GM12878 (cell line): ENCODE measurements around the gene CYP2S1.

Experiments
- CTCF ChIP-seq, 3 experiments: IDR thresholded peaks in 2 of 3; conservative IDR thresholded peaks in 1 of 3; 2 replicates each; pipeline ENCODE4 v1.5.1; 2011; ENCODE audit warnings: low read depth in 3 of 3, low read length in 3 of 3, mild to moderate bottlenecking in 3 of 3, control low read depth in 2 of 3, moderate library complexity in 2 of 3, inconsistent platforms in 1 of 3, mixed read lengths in 1 of 3; ENCODE audit not compliant: control insufficient read depth in 2 of 3, insufficient read depth in 1 of 3; ENCODE audit errors: extremely low read depth in 1 of 3
- MXI1 ChIP-seq: fragments of 150-350 bp; IDR thresholded peaks from 2 replicates; pipeline ENCODE4 v1.6.1; 2011; ENCODE audit warnings: low read depth, mild to moderate bottlenecking, inconsistent platforms, low read length, improper control_type of control experiment
- POLR2AphosphoS5 ChIP-seq: IDR thresholded peaks from 2 replicates; pipeline ENCODE4 v1.6.1; 2011; ENCODE audit warnings: mild to moderate bottlenecking, low read length, inconsistent platforms

DNA sequence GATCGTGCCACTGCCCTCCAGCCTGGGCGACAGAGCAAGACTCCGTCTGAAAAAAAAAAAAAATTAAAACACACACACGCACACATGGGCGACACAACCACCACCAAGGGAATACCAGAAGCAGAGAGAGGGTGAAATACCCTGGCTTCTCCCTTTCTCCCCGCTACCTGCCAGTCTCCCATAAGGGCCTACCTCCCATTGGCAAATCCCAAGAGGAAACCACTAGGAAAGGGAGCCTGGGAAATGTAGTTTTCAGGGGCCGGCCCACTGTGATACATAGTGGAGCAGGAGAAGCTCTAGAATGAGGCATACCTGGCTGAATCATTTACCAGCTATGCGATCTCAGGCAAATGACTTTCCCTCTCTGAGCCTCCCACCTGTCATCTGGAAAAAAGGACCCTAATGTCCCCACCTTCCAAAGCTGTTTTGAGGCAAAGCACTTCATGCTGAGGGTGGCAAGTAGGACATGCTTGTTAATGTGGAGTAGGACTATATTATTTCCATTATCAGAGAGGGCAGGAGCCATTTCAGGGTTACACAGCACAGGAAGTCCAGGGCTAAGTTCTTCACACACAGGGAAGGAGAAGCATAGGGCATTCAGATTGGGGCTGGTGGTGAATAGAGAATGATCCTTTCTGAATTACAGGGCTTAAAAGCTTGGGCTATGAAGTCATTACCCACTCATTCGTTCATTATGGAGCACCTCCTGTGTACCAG is 56.8 kb downstream of the CYP2S1 start:
- no peak for TF ChIP-seq MXI1
- no peak for TF ChIP-seq CTCF (IDR thresholded peaks at IDR 0.05 in 2 of 3, conservative IDR thresholded peaks at IDR 0.05 in 1 of 3; ENCODE audit: control insufficient read depth in 2 of 3, extremely low read depth in 1 of 3, insufficient read depth in 1 of 3, low read depth in 3 of 3, low read length in 3 of 3)
- no peak for TF ChIP-seq POLR2AphosphoS5
